GM12892 (cell line): Measurements from ENCODE around the gene G3BP2.

Experiments used
- POLR2AphosphoS5 ChIP-seq: IDR thresholded peaks from 2 replicates; pipeline ENCODE4 v1.6.1; 2011; ENCODE audit warnings: low read depth, low read length, control low read depth
- TAF1 ChIP-seq: IDR thresholded peaks from 2 replicates; pipeline ENCODE4 v1.6.1; 2011; ENCODE audit warnings: low read depth, mild to moderate bottlenecking, control low read depth, low read length, borderline replicate concordance

DNA sequence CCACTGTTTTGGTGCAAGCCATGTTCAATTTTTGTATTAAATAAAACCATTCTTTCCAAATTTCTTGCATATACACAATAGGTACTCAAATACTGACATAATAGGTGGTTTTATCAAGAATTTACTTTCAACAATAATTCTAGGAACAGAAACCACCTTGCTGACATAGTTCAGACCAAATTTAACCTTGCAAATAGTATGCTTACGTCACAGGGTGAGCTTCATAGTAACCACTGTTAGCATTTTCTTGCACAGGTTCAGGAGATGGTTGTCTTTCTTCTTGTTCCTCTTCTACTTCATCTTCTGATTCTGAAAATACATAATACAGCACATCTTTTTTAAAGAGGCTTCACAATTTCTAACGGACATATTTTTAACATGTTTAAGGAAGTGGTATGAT, 17.6 kb downstream of the G3BP2 start:
- no peak for TF ChIP-seq POLR2AphosphoS5
- TF ChIP-seq TAF1, result no peak
